ENCODE measurements around the gene USP20.

DNA sequence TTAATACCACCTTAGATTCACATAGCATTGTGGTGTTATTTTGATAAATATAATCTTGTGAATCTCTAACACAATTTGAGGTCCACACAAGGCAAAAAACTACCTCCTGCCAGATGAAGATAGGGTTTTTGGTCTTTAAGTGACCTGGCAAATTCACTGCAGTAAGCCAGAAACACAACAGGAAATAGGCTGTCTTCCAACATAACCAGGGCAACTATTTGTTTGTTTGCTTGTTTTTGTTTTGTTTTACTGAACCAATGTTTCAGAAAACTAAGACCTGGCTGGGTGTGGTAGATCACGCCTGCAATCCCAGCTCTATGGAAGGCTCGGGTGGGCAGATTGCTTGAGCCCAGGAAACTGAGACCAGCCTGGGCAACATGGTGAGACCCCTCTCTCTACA is 95.5 kb downstream of the USP20 start:
- TF ChIP-seq POLR2A (IDR thresholded peaks at IDR 0.05; ENCODE audit: low read depth, low read length), result no peak
- 0 out of 2 replicates have a peak, but pooled peaks have one; percentile 43 for TF ChIP-seq POLR2AphosphoS5 (IDR thresholded peaks at IDR 0.05; ENCODE audit: low read depth, low read length)
- TF ChIP-seq TAF1 (IDR thresholded peaks at IDR 0.05; ENCODE audit: borderline replicate concordance, low read depth, low read length), result no peak

Measured in GM12892 (cell line).